Measurements from ENCODE around the gene ASNSD1. TPM values are rescaled to one million over a fixed set of nuclear protein-coding genes. Genes with fewer than 3 reads are reported as not detected.
"Not testable (repeated sequence)": the region's sequence is repeated elsewhere in the genome, so short reads cannot be mapped to it uniquely, and the experiment has no call there.

The ASNSD1 gene
- total RNA-seq, 1 experiment from 2014 or later: 43.8 TPM

DNA sequence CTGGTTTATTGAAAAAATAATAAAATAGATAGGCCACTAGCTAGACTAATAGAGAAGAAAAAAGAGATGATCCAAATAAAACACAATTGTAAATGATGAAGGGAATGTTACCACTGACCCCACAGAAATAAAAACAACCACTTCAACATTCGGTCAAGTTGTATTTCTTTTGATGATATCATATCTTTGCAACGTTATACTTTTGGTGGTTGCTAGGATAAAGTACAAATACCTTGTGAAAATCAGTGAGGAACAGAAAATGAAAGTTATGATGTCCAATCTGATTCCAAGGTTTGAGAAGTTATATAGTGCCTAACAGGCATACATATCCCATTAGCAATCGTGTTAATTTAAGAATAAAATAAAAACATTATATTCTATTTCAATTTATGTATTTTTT lies 6.6 kb upstream of the ASNSD1 start:
- Histone ChIP-seq H2AFZ (ENCODE audit: low read length) (no peak overlapping the region), H3K27me3 (ENCODE audit: low read length) (no peaks in the 10 kb centered on the region), H3K4me2 (ENCODE audit: low read depth, low read length, poor library complexity, severe bottlenecking) (no peak overlapping the region), H3K4me1 (ENCODE audit: low read length) (no peaks in the 10 kb centered on the region), H4K20me1 (ENCODE audit: insufficient read depth, low read depth, low read length) (no peaks in the 10 kb centered on the region), H3K9me3 (ENCODE audit: low read length) (no peaks in the 10 kb centered on the region), H3K79me2 (ENCODE audit: low read length) (no peaks in the 10 kb centered on the region), H3K4me3 (ENCODE audit: low read length) (no peak overlapping the region), H3K9me2 (replicated peaks; ENCODE audit: insufficient read depth, low read length) (no peaks in the 10 kb centered on the region), H3K27ac (ENCODE audit: low read length) (no peak overlapping the region), H3K9ac (ENCODE audit: low read length) (no peak overlapping the region), H3K36me3 (ENCODE audit: insufficient read depth, low read length) (no peaks in the 10 kb centered on the region)
- no peak for DNase-seq

DNA sequence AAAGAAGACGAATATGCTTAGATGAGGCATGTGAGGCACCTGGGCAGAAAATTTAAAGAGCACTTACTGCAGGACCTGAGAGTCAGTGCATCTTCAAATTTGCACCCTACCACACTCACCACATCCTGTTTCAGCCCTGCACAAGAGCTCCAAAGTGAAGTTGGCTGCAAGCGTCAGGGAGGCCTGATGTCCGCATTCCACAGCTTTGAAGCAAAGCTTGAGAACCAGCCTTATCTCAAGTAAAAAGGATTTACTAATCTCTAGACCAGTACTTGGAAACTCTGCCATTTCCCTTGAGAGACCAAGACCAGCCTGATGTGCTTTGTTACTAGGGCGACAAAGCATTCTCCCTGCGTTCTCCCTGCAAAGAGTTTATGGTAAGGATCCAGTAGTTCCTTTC lies 3.4 kb upstream of the ASNSD1 start:
- H3K27me3 ChIP-seq (ENCODE audit: low read length): no peaks in the 10 kb centered on the region
- H3K9me3 ChIP-seq (ENCODE audit: low read length): no peaks in the 10 kb centered on the region
- H3K4me3 ChIP-seq (ENCODE audit: low read length): no peak overlapping the region
- peaks cover 13% of the 10 kb centered on the region for H3K4me1 ChIP-seq (ENCODE audit: low read length)
- no peaks in the 10 kb centered on the region for H3K9me2 ChIP-seq (replicated peaks; ENCODE audit: insufficient read depth, low read length)
- H3K4me2 ChIP-seq (ENCODE audit: low read depth, low read length, poor library complexity, severe bottlenecking): no peak overlapping the region
- peaks cover 6% of the 10 kb centered on the region; the same call in 1 of the 2 replicates for H4K20me1 ChIP-seq (ENCODE audit: insufficient read depth, low read depth, low read length)
- no peak for DNase-seq
- no peaks in the 10 kb centered on the region for H3K36me3 ChIP-seq (ENCODE audit: insufficient read depth, low read length)
- no peak overlapping the region for H3K9ac ChIP-seq (ENCODE audit: low read length)
- H3K27ac ChIP-seq (ENCODE audit: low read length): no peak overlapping the region
- H3K79me2 ChIP-seq (ENCODE audit: low read length): peaks cover 16% of the 10 kb centered on the region
- H2AFZ ChIP-seq (ENCODE audit: low read length): no peak overlapping the region

DNA sequence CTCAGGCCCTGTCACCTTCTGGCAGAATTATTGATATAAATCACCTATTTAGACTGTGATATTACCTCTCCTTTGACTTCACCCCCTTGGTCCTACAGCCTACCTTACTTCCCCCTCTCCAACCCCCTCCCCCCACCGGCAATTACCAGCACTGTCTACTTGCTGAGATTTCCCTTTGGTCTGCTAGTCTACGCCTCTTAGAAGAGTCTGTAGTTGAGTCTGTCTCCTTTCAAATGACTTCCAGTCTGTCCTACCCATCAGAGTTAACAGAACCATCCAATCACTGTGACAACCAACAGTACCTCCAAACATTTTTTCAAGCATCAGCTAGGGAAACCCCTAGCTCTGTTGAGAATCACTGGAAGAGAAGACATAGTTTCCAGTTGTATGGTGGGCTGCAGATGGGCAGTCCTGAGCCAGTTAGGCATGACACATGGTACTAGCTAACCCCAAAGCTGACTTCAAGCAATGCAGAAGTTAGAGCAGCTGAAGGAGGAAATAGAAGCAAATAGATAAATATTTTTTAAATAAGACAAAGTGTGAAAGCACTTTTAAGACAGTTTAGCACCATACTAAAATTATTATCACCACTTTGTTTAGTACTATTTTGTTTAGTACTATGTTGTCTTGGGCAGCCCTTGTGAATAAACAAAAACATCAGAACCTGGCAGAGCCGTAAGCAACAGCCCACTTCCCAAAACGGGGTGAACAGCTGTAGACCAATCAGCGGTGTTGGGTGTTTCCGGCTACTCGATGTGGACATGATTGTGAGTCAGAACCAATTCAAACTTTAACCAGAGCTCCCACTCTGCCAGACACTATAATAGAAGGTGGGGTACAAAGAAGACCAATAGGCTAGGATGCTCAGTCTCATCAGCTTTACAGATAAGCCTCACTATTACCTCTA lies 2.7 kb upstream of the ASNSD1 start:
- Histone ChIP-seq H3K36me3 (ENCODE audit: insufficient read depth, low read length) (peaks cover 1% of the 10 kb centered on the region; the same call in 1 of the 2 replicates), H3K79me2 (ENCODE audit: low read length) (peaks cover 21% of the 10 kb centered on the region), H3K27me3 (ENCODE audit: low read length) (no peaks in the 10 kb centered on the region), H2AFZ (ENCODE audit: low read length) (no peak overlapping the region), H3K9me2 (replicated peaks; ENCODE audit: insufficient read depth, low read length) (no peaks in the 10 kb centered on the region), H3K9ac (ENCODE audit: low read length) (no peak overlapping the region), H4K20me1 (ENCODE audit: insufficient read depth, low read depth, low read length) (peaks cover 6% of the 10 kb centered on the region; the same call in 1 of the 2 replicates), H3K4me1 (ENCODE audit: low read length) (peaks cover 17% of the 10 kb centered on the region), H3K27ac (ENCODE audit: low read length) (no peak overlapping the region), H3K9me3 (ENCODE audit: low read length) (no peaks in the 10 kb centered on the region), H3K4me3 (ENCODE audit: low read length) (no peak overlapping the region), H3K4me2 (ENCODE audit: low read depth, low read length, poor library complexity, severe bottlenecking) (no peak overlapping the region)
- DNase-seq: no peak

DNA sequence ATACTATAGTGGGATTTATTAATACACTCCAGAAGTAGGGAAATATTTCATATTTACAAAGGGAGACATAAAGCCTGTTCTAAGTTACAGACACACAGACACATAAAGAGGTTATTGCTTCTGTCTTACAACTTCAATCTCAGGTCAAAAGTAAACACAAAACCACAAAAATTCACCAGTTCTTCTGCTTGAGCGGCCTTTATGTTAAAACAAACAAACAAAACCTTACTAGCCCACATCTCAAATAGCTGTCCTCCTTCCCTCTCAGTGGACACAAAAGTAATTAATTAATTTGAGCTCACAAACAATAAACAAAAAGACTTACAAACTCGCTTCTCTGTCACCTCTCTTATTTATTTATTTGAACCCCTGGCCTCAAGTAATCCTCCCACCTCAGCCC lies 1.5 kb upstream of the ASNSD1 start:
- Histone ChIP-seq H3K27ac (ENCODE audit: low read length) (no peak overlapping the region), H3K9me3 (ENCODE audit: low read length) (no peaks in the 10 kb centered on the region), H3K27me3 (ENCODE audit: low read length) (no peaks in the 10 kb centered on the region), H3K9me2 (replicated peaks; ENCODE audit: insufficient read depth, low read length) (no peaks in the 10 kb centered on the region), H3K4me3 (ENCODE audit: low read length) (no peak overlapping the region), H2AFZ (ENCODE audit: low read length) (no peak overlapping the region), H3K79me2 (ENCODE audit: low read length) (peaks cover 33% of the 10 kb centered on the region), H3K4me1 (ENCODE audit: low read length) (peaks cover 28% of the 10 kb centered on the region), H3K9ac (ENCODE audit: low read length) (no peak overlapping the region), H3K4me2 (ENCODE audit: low read depth, low read length, poor library complexity, severe bottlenecking) (no peak overlapping the region), H3K36me3 (ENCODE audit: insufficient read depth, low read length) (peaks cover 10% of the 10 kb centered on the region; the same call in 1 of the 2 replicates), H4K20me1 (ENCODE audit: insufficient read depth, low read depth, low read length) (peaks cover 6% of the 10 kb centered on the region; the same call in 1 of the 2 replicates)
- no peak for DNase-seq

DNA sequence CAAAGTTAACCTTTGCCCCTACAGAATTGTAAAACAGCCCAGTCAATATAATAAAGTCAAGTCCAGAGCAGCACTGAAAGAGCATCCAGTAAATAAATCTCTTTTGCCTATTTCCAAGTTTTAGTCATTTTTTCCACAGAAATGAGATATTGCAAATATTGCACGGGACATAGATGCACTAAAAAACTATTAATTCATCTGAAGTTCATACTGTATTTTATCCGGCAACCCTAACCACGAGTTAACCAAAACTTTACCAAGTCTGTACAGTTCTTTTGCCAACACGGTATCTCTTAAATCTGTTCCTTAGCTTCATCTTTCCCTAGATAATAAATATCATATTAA lies 484 bp upstream of the ASNSD1 start:
- peak overlapping the region; percentile 37; the same call in 1 of the 2 replicates for H3K4me3 ChIP-seq (ENCODE audit: low read length)
- H4K20me1 ChIP-seq (ENCODE audit: insufficient read depth, low read depth, low read length): peaks cover 6% of the 10 kb centered on the region; the same call in 1 of the 2 replicates
- H3K36me3 ChIP-seq (ENCODE audit: insufficient read depth, low read length): peaks cover 17% of the 10 kb centered on the region; the same call in 1 of the 2 replicates
- H3K4me1 ChIP-seq (ENCODE audit: low read length): peaks cover 28% of the 10 kb centered on the region
- H3K9ac ChIP-seq (ENCODE audit: low read length): peak overlapping the region; percentile 37
- H3K27ac ChIP-seq (ENCODE audit: low read length): no peak overlapping the region
- H3K4me2 ChIP-seq (ENCODE audit: low read depth, low read length, poor library complexity, severe bottlenecking): peak overlapping the region; percentile 53
- no peaks in the 10 kb centered on the region for H3K27me3 ChIP-seq (ENCODE audit: low read length)
- no peaks in the 10 kb centered on the region for H3K9me2 ChIP-seq (replicated peaks; ENCODE audit: insufficient read depth, low read length)
- H2AFZ ChIP-seq (ENCODE audit: low read length): peak overlapping the region; percentile 73
- peaks cover 41% of the 10 kb centered on the region for H3K79me2 ChIP-seq (ENCODE audit: low read length)
- no peak for DNase-seq
- no peaks in the 10 kb centered on the region for H3K9me3 ChIP-seq (ENCODE audit: low read length)

DNA sequence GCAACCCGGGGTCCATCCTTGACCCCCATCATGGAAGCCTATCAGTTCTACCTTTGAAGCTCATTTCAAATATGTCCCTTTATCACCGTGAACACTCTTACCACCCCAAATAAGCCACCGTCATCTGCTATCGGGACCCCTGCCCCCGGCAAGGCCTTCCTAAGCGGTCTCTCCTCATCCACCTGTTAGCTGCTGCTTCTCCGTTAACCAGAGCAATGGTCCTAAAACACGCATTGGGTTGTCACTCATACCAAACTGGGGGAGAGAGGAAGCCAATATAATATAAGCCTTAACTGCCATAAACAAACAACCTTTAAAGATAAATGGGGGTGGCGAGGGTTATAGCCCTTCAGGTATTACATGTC lies 680 bp downstream of the ASNSD1 start:
- peaks cover 53% of the 10 kb centered on the region for H3K79me2 ChIP-seq (ENCODE audit: low read length)
- H3K4me1 ChIP-seq (ENCODE audit: low read length): peaks cover 28% of the 10 kb centered on the region
- no peaks in the 10 kb centered on the region for H3K9me3 ChIP-seq (ENCODE audit: low read length)
- peak overlapping the region; percentile 83 for H3K4me3 ChIP-seq (ENCODE audit: low read length)
- H2AFZ ChIP-seq (ENCODE audit: low read length): no peak overlapping the region
- no peaks in the 10 kb centered on the region for H3K27me3 ChIP-seq (ENCODE audit: low read length)
- peak overlapping the region; percentile 89 for H3K4me2 ChIP-seq (ENCODE audit: low read depth, low read length, poor library complexity, severe bottlenecking)
- DNase-seq: peak; percentile 58
- H3K9ac ChIP-seq (ENCODE audit: low read length): peak overlapping the region; percentile 90
- H3K36me3 ChIP-seq (ENCODE audit: insufficient read depth, low read length): peaks cover 29% of the 10 kb centered on the region
- peaks cover 6% of the 10 kb centered on the region; the same call in 1 of the 2 replicates for H4K20me1 ChIP-seq (ENCODE audit: insufficient read depth, low read depth, low read length)
- H3K9me2 ChIP-seq (replicated peaks; ENCODE audit: insufficient read depth, low read length): no peaks in the 10 kb centered on the region
- H3K27ac ChIP-seq (ENCODE audit: low read length): no peak overlapping the region

DNA sequence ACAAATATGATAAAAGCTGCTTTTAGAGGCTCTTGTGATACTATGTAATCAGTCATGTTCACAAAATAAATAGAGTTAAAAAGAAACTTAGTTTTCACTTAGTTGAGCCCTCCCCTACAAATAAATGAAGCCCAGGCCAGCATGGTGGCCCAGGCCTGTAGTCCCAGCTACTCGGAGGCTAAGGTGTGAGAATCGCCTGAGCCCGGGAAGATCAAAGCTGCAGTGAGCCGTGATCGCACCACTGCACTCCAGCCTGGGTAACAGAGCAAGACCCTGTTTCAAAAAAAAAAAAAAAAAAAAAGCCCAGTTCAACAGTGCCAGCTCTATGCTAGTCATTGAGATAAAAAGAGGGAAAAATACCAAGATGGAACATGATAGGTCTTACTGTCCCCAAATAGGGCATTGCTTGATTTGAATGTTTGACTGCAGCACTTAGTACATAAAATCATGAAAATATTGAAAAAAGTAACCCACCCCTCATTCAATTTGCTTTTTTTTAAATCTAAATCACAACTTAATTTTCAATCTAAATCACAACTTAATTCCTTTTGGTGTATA lies 1.5 kb downstream of the ASNSD1 start:
- Histone ChIP-seq H3K27me3 (ENCODE audit: low read length) (no peaks in the 10 kb centered on the region), H3K79me2 (ENCODE audit: low read length) (peaks cover 61% of the 10 kb centered on the region), H3K9ac (ENCODE audit: low read length) (peak overlapping the region; percentile 90), H3K9me2 (replicated peaks; ENCODE audit: insufficient read depth, low read length) (no peaks in the 10 kb centered on the region), H3K36me3 (ENCODE audit: insufficient read depth, low read length) (peaks cover 37% of the 10 kb centered on the region), H3K9me3 (ENCODE audit: low read length) (no peaks in the 10 kb centered on the region), H3K4me2 (ENCODE audit: low read depth, low read length, poor library complexity, severe bottlenecking) (peak overlapping the region; percentile 89), H3K4me3 (ENCODE audit: low read length) (peak overlapping the region; percentile 83), H3K27ac (ENCODE audit: low read length) (no peak overlapping the region; the same call in 1 of the 2 replicates), H4K20me1 (ENCODE audit: insufficient read depth, low read depth, low read length) (peaks cover 6% of the 10 kb centered on the region; the same call in 1 of the 2 replicates), H2AFZ (ENCODE audit: low read length) (no peak overlapping the region), H3K4me1 (ENCODE audit: low read length) (peaks cover 28% of the 10 kb centered on the region)
- DNase-seq: no peak

DNA sequence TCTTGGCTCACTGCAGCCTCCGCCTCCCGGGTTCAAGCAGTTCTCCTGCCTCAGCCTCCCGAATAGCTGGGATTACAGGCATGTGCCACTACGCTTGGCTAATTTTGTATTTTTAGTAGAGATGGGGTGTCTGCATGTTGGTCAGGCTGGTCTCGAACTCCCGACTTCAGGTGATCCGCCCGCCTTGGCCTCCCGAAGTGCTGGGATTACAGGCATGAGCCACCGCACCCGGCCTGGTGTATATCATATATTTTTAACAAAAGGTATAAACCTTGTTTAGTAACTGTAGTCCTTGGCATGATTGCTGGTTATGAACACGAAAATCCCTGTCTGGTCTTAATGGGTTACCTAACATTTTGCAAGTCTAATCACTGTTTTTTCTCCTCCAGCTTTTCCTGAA lies 2.1 kb downstream of the ASNSD1 start:
- not testable (repeated sequence) for H4K20me1 ChIP-seq (ENCODE audit: insufficient read depth, low read depth, low read length); H3K27me3 ChIP-seq (ENCODE audit: low read length); DNase-seq; H3K27ac ChIP-seq (ENCODE audit: low read length); H3K9me3 ChIP-seq (ENCODE audit: low read length); H2AFZ ChIP-seq (ENCODE audit: low read length); H3K9me2 ChIP-seq (replicated peaks; ENCODE audit: insufficient read depth, low read length)
- Histone ChIP-seq H3K4me3 (ENCODE audit: low read length) (peak overlapping the region; percentile 30; the same call in 1 of the 2 replicates), H3K79me2 (ENCODE audit: low read length) (peaks cover 66% of the 10 kb centered on the region), H3K36me3 (ENCODE audit: insufficient read depth, low read length) (peaks cover 41% of the 10 kb centered on the region), H3K4me1 (ENCODE audit: low read length) (peaks cover 28% of the 10 kb centered on the region), H3K4me2 (ENCODE audit: low read depth, low read length, poor library complexity, severe bottlenecking) (peak overlapping the region; percentile 56), H3K9ac (ENCODE audit: low read length) (peak overlapping the region; percentile 38; the same call in 1 of the 2 replicates)

All from Karpas-422 (cell line).